Activated naive CD4-positive, alpha-beta T cell treated with anti-CD3 and anti-CD28 coated beads, Interleukin-2, amount 50 U/mL, for 72 hours (primary cell): ENCODE measurements around the gene PES1. TPM values are rescaled to one million over a fixed set of nuclear protein-coding genes. Genes with fewer than 3 reads are reported as not detected.

Experiments
- ATAC-seq, 2 donors: fragments of 150-1000 bp; cut with Tn5 transposase; 2 replicates each; pipeline ENCODE4 v1.10.0; 2021; ENCODE audit warnings: mild to moderate bottlenecking in 2 of 2, moderate library complexity in 2 of 2
- DNase-seq, 2 donors: peaks; one replicate each; pipeline ENCODE4 v3.0.0; 2021 to 2022; ENCODE audit warnings: low spot score in 2 of 2
- H3K27ac Mint-ChIP-seq, 2 donors: one replicate each; pipeline ENCODE4 v1.8.0; 2022; ENCODE audit warnings: mild to moderate bottlenecking in 2 of 2, mixed read lengths in 2 of 2
- H3K36me3 Mint-ChIP-seq, 2 donors: one replicate each; pipeline ENCODE4 v1.8.0; 2022; ENCODE audit warnings: mixed read lengths in 2 of 2
- H3K9me3 Mint-ChIP-seq, 2 donors: one replicate each; pipeline ENCODE4 v1.8.0; 2022; ENCODE audit warnings: mixed read lengths in 2 of 2
- total RNA-seq, 2 donors: library from RNA; stranded (reverse); gene quantifications; one replicate each; pipeline ENCODE4 v1.2.3, GENCODE V29; 2022

Gene PES1
- total RNA-seq, 2 donors from 2014 or later: 22.4 to 113 TPM

DNA sequence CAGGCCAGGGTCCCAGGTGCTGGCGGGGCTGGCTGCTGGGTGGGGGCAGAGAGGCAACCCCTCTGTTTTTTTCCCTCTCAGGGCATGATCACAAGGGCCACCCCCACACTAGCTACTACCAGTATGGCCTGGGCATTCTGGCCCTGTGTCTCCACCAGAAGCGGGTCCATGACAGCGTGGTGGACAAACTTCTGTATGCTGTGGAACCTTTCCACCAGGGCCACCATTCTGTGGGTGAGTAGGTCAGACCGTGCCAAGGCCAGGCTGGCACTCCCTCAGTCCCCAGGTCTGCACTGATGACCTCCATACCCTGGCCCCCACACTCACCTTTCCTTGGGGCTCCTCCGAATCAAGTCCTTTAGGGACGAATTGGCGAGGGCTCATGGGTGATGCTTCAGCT lies 22.6 kb upstream of the PES1 start:
- Mint-ChIP-seq H3K27ac (no peak overlapping the region), H3K36me3 (no peaks in the 10 kb centered on the region), H3K9me3 (no peaks in the 10 kb centered on the region)
- DNase-seq (no peak), ATAC-seq (no peak)

DNA sequence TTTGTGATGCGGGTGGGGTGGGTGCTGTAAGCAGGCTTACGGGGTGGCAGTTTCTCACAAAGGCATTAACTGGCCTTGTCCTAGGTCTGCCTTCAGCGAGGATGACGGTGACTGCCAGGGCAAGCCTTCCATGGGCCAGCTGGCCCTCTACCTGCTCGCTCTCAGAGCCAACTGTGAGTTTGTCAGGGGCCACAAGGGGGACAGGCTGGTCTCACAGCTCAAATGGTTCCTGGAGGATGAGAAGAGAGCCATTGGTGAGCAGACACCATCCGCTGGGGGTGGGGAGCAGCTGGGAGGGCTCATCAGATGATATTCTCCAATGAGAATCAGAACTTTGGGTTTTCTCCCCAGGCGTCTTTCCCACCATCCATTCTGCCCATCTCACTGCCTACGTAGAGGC lies 21.1 kb upstream of the PES1 start:
- Mint-ChIP-seq H3K9me3 (no peaks in the 10 kb centered on the region), H3K27ac (no peak overlapping the region), H3K36me3 (no peaks in the 10 kb centered on the region)
- DNase-seq (no peak), ATAC-seq (no peak)

DNA sequence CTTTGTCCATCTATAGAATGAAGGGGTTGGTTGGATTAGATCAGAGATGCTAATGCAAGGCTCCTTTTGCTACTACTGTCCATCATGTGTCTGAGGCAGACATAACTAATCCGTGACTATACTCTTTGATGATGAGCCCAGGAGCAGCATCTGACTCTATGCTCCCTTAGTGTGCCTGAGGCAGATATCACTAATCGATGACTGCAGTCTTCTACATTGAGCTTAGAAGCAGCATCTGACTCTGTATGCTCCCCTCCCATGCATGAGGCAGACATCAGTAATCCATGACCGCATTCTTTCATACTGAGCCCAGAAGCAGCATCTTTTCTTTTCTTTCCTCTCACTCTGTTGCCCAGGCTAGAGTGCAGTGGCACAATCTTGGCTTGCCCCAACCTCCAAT lies 19.5 kb upstream of the PES1 start:
- no peak for ATAC-seq
- no peak overlapping the region for H3K27ac Mint-ChIP-seq

DNA sequence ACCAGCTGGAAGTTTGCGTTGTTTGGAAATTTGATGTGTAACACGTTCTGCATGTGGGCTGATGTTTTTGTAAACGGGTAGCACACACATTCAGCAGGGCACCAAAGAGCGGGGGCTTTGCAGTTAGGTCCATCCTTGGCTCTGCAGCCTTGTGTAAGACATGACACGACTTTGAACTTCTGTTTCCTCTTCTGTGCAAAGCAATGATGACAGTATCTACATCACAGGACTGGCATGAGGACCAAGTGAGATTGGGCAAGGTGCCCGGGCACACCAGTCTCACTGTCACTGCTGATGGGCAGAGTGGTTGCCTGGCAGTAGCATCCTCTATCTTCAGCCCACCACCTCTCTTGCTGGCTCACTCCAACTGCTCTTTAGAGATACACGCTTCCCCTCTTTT lies 18.6 kb upstream of the PES1 start:
- no peaks in the 10 kb centered on the region for H3K36me3 Mint-ChIP-seq
- H3K27ac Mint-ChIP-seq: no peak overlapping the region
- no peaks in the 10 kb centered on the region for H3K9me3 Mint-ChIP-seq
- no peak for DNase-seq
- ATAC-seq: no peak

More for the DNA sequence above, 19.5 kb upstream of the PES1 start:
- H3K9me3 Mint-ChIP-seq: no peaks in the 10 kb centered on the region
- DNase-seq: no peak
- H3K36me3 Mint-ChIP-seq: no peaks in the 10 kb centered on the region

DNA sequence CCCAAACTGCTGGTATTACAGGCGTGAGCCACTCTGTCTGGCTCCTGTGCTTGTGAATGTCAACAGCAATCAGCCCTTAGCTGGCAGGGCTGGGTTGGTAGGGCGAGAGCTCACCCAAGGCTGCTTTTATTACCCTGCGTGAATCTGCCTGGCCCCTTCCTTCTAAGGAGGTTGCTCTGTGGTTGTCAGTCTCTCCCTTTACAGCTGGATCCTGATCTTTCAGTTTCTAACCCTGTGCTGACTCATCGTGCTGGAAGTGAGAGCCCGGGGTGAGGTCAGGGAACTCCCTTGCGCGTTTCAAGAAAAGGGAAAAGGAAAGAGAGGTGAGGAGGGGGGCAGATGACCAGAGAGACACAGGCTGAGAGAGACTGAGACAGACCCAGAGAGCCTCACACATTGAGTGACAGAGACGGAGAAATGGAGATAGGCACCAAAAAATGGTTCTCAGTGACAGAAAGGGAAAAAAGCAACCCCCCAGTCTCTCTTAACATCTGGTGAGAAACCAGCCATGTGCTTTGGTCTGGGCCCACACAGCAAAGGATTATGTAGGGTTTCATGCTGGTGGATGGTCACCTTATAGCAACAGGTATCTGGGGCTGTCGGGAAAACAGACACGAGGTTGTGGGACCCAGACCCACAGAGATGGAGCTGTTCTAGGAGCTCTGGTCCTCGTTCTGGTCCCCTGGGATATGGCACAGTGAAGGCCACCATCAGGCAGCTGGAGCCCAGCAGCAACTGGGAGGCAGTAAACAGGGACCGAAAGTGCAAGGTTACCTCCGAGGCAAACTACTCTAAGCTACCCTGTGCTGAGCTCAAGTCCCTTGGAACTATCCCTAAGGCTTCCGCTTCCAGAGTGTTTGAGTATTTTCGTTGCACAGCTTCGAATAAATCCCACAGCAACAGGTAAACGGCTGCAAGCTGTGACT lies 17.8 kb upstream of the PES1 start:
- no peaks in the 10 kb centered on the region for H3K9me3 Mint-ChIP-seq
- DNase-seq: peak; percentile 36 to 66
- ATAC-seq: peak; percentile 70 to 82
- peak overlapping the region in 1 of 2 donors; percentile 43 for H3K27ac Mint-ChIP-seq
- no peaks in the 10 kb centered on the region for H3K36me3 Mint-ChIP-seq

DNA sequence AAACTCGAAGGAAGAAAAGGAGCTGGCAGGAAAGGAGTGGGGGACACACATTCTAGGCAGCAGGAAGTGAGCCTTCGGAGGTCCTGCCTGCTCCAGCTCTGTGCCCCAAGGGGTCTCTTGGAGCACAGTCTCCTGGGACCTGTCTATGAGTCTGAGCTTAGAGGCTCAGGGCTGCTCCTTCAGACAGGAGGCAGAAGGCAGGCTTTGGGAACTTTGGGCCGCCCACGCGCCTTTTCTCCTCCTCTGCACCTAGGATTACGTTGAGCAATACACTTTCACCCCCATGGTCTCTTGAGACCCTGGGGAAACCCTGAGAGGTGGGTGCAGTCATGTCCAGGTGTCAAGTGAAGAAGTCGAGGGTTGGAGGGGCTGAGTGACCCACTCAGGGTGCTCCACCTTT lies 16.2 kb upstream of the PES1 start:
- Mint-ChIP-seq H3K9me3 (no peaks in the 10 kb centered on the region), H3K36me3 (no peaks in the 10 kb centered on the region), H3K27ac (peak overlapping the region in 1 of 2 donors; percentile 54)
- no peak for ATAC-seq
- DNase-seq: no peak

DNA sequence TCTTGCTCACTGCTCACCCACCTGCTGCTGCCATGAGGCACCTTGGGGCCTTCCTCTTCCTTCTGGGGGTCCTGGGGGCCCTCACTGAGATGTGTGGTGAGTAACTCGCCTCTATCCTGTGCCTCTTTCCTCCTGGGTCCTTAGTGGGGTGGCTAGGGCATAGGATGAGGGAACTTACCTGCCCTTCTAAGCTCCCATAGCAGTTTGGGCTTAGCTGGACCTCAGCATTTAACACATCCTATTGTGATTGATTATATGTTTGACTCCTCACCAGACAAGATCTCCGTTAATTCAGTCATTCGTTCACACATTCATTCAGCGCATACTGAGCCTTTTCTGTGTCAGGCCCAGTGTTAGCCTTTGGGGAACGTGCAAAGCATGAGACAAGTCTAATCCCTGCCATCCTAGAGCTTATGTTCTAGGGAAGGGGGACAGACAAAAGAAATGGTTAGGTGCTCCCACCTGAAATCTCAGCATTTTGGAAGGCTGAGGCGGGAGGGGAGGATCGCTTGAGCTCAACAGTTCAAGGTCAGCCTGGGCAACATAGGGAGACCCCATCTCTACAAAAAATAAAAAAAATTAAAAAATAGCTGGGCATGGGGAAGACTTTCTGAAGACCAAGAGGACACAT lies 15.7 kb upstream of the PES1 start:
- no peaks in the 10 kb centered on the region for H3K36me3 Mint-ChIP-seq
- DNase-seq (no peak), ATAC-seq (peak in 1 of 2 donors; percentile 14)
- H3K27ac Mint-ChIP-seq: peak overlapping the region in 1 of 2 donors; percentile 54
- no peaks in the 10 kb centered on the region for H3K9me3 Mint-ChIP-seq

DNA sequence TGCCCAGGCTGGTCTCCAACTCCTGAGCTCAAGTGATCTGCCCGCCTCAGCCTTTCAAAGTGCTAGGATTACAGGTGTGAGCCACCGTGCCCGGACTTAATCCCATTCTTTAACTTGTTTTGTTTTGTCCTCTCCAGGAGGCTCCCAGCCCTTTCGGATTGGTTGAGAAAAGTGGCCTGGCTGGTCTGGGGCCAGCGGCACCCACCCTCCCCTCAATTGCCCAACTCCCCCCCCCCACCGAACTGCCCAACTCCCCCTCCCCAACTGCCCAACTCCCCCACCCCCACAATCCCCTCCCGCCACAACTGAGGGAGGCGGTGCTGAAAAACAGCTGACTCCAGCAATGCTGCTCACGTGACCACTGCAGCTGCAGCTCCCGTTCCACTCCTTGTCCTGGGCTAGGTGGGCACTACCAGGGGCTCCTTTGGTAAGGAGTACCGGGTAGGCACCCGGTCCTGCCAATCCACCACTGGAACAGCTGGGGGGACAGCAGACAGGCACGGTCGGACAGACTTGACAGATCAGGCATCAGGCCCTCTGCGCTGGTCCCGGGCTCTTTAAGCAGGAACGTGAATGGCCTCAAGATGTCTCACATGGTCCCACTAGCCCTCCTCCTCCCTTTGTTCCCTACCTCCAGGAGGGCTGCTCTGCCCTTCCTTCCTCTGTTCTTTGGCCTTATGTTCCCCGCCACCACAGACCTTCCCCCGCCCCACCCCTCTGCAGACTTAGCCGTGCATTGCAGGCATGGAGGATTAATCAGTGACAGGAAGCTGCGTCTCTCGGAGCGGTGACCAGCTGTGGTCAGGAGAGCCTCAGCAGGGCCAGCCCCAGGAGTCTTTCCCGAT lies 15.0 kb upstream of the PES1 start, which contains the start of gene TCN2:
TCN2 (plus strand) TSS at position 720 of the 845 bp plus-strand sequence. CDS start 158 bp downstream, outside the sequence.
- DNase-seq (peak; percentile 28 to 79), ATAC-seq (peak; percentile 56 to 90)
- Mint-ChIP-seq H3K36me3 (no peaks in the 10 kb centered on the region), H3K9me3 (no peaks in the 10 kb centered on the region), H3K27ac (peak within 1 kb of the TSS in 1 of 2 donors; percentile 54)

DNA sequence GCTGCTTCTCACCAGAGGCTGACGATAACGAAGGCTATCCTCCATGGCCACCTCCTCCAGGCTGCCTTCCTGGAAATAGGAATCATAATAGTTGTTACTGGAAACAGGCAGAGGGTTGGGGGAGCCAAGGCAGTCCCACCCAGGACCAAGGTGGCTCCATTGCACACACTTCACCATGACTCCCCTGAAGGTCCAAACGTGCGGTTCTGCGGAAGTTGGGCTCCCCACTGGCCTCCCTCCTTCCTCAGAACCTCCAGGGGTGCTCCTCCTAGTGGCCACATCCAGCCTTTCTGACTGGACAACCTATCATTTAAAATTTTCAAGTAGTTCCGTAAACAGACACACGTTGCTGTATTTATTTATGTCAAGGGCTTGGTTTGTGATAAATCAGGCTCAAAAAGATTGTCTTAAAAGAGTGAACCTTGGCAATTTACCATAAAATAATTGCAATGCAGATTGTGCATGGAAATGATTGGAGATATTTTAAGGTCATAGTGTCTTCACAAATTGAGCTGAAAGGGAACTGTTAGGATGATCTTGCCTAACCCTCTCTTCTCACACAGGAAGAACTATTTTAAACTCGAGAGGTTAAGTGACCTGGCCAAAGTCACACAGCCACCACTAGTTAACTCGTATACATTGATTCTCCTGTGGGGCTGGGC lies 13.9 kb upstream of the PES1 start:
- H3K36me3 Mint-ChIP-seq: no peaks in the 10 kb centered on the region
- DNase-seq (peak in 1 of 2 donors; percentile 51), ATAC-seq (peak in 1 of 2 donors; percentile 35)
- H3K9me3 Mint-ChIP-seq: no peaks in the 10 kb centered on the region
- H3K27ac Mint-ChIP-seq: peak overlapping the region in 1 of 2 donors; percentile 23

DNA sequence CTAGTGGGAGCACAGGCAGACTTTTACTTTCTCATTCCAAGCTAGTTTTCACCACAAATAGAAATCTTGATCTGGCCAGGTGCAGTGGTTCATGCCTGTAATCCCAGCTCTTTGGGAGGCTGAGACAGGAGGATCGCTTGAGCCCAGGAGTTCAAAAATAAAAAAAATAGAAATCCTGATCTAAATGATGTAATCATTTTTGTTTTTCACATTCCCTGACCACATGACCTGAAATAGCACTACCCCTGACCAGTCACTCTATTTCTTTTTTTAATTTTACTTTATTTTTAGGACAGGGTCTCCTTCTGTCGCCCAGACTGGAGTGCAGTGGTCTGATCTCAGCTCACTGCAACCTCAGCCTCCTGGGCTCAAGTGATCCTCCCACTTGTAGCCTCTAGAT lies 13.0 kb upstream of the PES1 start:
- no peaks in the 10 kb centered on the region for H3K9me3 Mint-ChIP-seq
- no peak for DNase-seq
- no peak for ATAC-seq

DNA sequence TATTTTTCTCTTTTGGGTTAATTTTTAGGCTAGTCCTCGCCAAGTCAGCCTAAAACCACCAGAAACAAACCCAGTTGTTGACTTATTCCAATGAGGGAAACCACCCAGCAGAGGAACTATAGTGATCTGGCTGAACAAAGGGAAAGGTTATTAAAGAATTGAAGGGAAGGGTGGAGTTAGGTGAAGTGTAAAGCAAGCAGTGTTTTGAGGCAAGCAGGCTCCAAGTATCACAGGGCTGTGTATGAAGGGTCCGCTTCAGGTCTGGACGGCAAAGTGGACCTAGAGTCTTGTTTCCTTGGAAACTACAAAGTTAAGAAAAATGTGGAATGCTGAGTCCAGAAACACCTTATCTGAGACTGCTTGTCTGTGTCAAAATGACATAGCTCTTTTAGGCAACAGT lies 12.1 kb upstream of the PES1 start:
- H3K36me3 Mint-ChIP-seq: no peaks in the 10 kb centered on the region
- no peak overlapping the region for H3K27ac Mint-ChIP-seq
- ATAC-seq: no peak
- no peaks in the 10 kb centered on the region for H3K9me3 Mint-ChIP-seq
- DNase-seq: no peak

More for the DNA sequence above, 13.0 kb upstream of the PES1 start:
- H3K36me3 Mint-ChIP-seq: no peaks in the 10 kb centered on the region
- no peak overlapping the region for H3K27ac Mint-ChIP-seq

DNA sequence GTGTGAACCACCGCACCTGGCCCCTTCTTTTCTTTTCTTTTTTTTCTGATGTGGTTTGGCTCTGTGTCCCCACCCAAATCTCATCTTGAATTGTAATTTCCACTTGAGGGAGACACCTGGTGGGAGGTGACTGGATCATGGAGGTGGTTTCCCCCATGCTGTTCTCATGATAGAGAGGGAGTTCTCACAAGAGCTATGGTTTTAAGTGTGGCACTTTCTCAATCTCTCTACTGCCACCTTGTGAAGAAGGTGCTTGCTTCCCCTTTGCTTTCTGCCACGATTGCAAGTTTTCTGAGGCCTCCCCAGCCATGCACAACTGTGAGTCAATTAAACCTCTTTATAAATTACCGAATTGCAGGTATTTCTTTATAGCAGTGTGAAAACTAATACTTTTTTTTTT lies 10.3 kb upstream of the PES1 start:
- DNase-seq (no peak), ATAC-seq (peak in 1 of 2 donors; percentile 49)
- no peaks in the 10 kb centered on the region for H3K36me3 Mint-ChIP-seq

DNA sequence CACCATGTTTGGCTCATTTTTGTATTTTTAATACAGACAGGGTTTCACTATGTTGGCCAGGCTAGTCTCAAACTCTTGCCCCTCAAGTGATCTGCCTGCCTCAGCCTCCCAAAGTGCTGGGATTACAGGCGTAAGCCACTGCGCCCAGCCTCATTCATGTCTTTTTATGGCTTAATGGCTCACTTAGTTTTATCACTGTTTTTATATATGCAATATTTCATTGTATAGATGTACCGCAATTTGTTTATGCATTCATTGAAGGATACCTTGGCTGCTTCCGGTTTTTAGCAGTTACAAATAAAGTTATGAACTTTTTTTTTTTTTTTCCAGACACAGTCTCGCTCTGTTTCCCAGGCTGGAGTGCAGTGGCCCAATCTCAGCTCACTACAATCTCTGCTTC lies 9.8 kb upstream of the PES1 start:
- H3K27ac Mint-ChIP-seq: no peak overlapping the region
- ATAC-seq (no peak), DNase-seq (no peak)
- no peaks in the 10 kb centered on the region for H3K36me3 Mint-ChIP-seq
- no peaks in the 10 kb centered on the region for H3K9me3 Mint-ChIP-seq

More for the DNA sequence above, 10.3 kb upstream of the PES1 start:
- peak overlapping the region in 1 of 2 donors; percentile 29 for H3K27ac Mint-ChIP-seq
- H3K9me3 Mint-ChIP-seq: no peaks in the 10 kb centered on the region

DNA sequence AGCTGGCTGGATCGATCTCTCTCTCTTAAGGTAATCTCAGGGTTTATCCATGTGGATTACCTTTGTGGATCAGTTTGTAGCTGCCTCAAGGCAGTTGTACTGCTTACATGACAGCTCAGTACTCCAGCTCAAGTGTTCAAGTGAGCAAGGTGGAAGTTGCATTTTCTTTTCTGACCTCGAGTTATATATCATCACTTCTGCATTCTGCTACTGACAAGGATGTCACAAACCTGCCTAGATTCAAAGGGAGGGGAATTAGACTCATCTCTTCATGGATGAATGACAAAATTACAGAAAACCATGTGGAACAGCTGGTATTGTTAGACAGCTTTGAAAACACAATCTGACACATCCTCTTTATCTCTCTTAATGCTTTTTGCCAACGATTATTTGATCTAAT lies 9.2 kb upstream of the PES1 start:
- Mint-ChIP-seq H3K9me3 (no peaks in the 10 kb centered on the region), H3K36me3 (no peaks in the 10 kb centered on the region), H3K27ac (no peak overlapping the region)
- no peak for ATAC-seq
- no peak for DNase-seq

DNA sequence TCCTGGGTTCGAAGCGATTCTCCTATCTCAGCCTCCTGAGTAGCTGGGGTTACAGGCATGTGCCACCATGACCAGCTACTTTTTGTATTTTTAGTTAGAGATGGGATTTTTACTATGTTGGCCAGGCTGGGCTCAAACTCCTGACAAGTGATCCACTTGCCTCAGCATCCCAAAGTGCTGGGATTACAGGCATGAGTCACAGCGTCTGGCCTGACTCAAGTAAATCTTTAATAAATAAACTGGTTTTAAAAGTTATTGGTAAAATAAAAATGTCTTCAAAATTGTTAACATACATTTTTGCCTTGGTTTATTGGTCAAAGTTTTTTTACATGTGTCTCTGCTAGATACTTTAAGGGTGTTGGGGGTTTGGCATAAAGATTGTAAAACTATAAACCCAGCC lies 7.3 kb upstream of the PES1 start:
- Mint-ChIP-seq H3K36me3 (no peaks in the 10 kb centered on the region), H3K27ac (no peak overlapping the region), H3K9me3 (no peaks in the 10 kb centered on the region)
- no peak for DNase-seq
- no peak for ATAC-seq

DNA sequence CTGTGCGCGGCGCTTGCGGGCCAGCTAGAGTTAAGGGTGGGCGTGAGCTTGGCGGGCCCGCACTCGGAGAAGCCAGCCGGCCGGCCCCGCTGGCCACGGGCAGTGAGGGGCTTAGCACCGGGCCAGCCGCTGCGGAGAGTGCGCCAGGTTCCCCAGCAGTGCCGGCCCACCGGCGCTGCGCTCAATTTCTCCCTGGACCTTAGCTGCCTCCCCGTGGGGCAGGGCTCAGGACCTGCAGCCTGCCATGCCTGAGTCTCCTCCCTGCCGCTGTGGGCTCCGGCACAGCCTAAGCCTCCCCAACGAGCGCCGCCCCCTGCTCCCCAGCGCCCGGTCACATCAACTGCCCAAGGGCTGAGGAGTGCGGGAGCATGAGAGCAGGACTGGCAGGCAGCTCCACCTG lies 5.2 kb upstream of the PES1 start:
- Mint-ChIP-seq H3K9me3 (no peaks in the 10 kb centered on the region), H3K36me3 (no peaks in the 10 kb centered on the region), H3K27ac (no peak overlapping the region)
- DNase-seq (no peak), ATAC-seq (no peak)
